Endothelial cell of umbilical vein (primary cell): Measurements from ENCODE around the gene BCAR1. TPM values are rescaled to one million over a fixed set of nuclear protein-coding genes. Genes with fewer than 3 reads are reported as not detected.

ENCODE experiments used
- BruUV-seq: library from RNA; stranded (reverse); fragments of 400-500 nt; replicated peaks from 2 replicates; lab custom pipeline; 2021; lab: Mats Ljungman, UMichigan
- CTCF ChIA-PET: fragments of 300-600, 350-600 bp; sonication (Branson Sonifier 250); formaldehyde crosslinking; loops from one replicate; lab custom pipeline; 2021; ENCODE audit warnings: antibody characterized with exemption, inconsistent platforms; lab: Charles Lee
- POLR2A ChIA-PET: fragments of 300-600, 350-600 bp; sonication (Branson Sonifier 250); formaldehyde crosslinking; loops from one replicate; lab custom pipeline; 2021; ENCODE audit warnings: antibody characterized with exemption, inconsistent platforms; lab: Charles Lee
- DNase-seq: peaks from one replicate; pipeline ENCODE4 v3.0.0-alpha.2; 2011; ENCODE audit warnings: low read depth, low spot score
- FAIRE-seq: peaks from 2 replicates; lab custom pipeline; 2011; peaks lifted over from hg19 to GRCh38; lab: Jason Lieb, UNC
- H2AFZ ChIP-seq: 2 replicates; pipeline ENCODE4 v1.6.0; 2012; ENCODE audit warnings: low read depth, low read length, control low read depth, inconsistent platforms
- H3K27ac ChIP-seq: 2 replicates; pipeline ENCODE4 v1.5.1; 2011; ENCODE audit warnings: low read depth, mild to moderate bottlenecking, control low read depth, low read length, moderate library complexity; ENCODE audit not compliant: insufficient read depth
- H3K27me3 ChIP-seq, 2 experiments: 2 replicates each; pipeline versions ENCODE4 v1.6.0 to v1.6.1; 2011; ENCODE audit warnings: low read length in 2 of 2, mixed read lengths in 1 of 2; ENCODE audit not compliant: control insufficient read depth in 2 of 2, insufficient read depth in 2 of 2
- H3K36me3 ChIP-seq, 2 experiments: 2 replicates in 1 of 2; 3 replicates in 1 of 2; pipeline ENCODE4 v1.5.1; 2011; ENCODE audit warnings: low read length in 2 of 2, mild to moderate bottlenecking in 1 of 2, moderate library complexity in 1 of 2; ENCODE audit not compliant: control insufficient read depth in 2 of 2, insufficient read depth in 2 of 2; ENCODE audit errors: extremely low read depth in 1 of 2
- H3K4me1 ChIP-seq: 3 replicates; pipeline ENCODE4 v1.5.1; 2011; ENCODE audit warnings: mild to moderate bottlenecking, low read length; ENCODE audit not compliant: control insufficient read depth, insufficient read depth; ENCODE audit errors: extremely low read depth
- H3K4me2 ChIP-seq: 2 replicates; pipeline ENCODE4 v1.6.1; 2011; ENCODE audit warnings: low read length, control low read depth, mixed read lengths; ENCODE audit not compliant: insufficient read depth
- H3K4me3 ChIP-seq, 3 experiments: fragments of 200-600 bp in 1 of 3; sonication (generic), shearing (Covaris generic) in 1 of 3; replicated peaks in 1 of 3; 2 replicates each; pipeline ENCODE4 v1.5.1; 2011 to 2016; ENCODE audit warnings: control low read depth in 3 of 3, low read length in 3 of 3, mild to moderate bottlenecking in 2 of 3, inconsistent platforms in 1 of 3, low read depth in 1 of 3, moderate library complexity in 1 of 3; ENCODE audit not compliant: insufficient read depth in 1 of 3
- H3K79me2 ChIP-seq: 2 replicates; pipeline ENCODE4 v1.6.0; 2012; ENCODE audit warnings: low read length, inconsistent platforms; ENCODE audit not compliant: control insufficient read depth, insufficient read depth
- H3K9ac ChIP-seq: replicated peaks from 2 replicates; pipeline ENCODE3; 2011; ENCODE audit warnings: low read length, control low read depth; ENCODE audit not compliant: insufficient read depth; ENCODE audit errors: extremely low read depth
- H3K9me1 ChIP-seq: replicated peaks from 3 replicates; pipeline ENCODE4 v1.6.0; 2011; ENCODE audit warnings: mild to moderate bottlenecking, low read length; ENCODE audit not compliant: control insufficient read depth, insufficient read depth; ENCODE audit errors: extremely low read depth
- H3K9me3 ChIP-seq: replicated peaks from 2 replicates; pipeline ENCODE4 v1.5.1; 2012; ENCODE audit warnings: low read length, inconsistent platforms; ENCODE audit not compliant: control insufficient read depth, insufficient read depth
- H4K20me1 ChIP-seq: replicated peaks from 2 replicates; pipeline ENCODE3; 2011; ENCODE audit warnings: mild to moderate bottlenecking, low read length; ENCODE audit not compliant: control insufficient read depth, insufficient read depth; ENCODE audit errors: extremely low read depth
- EZH2 ChIP-seq: IDR thresholded peaks from 2 replicates; pipeline ENCODE4 v1.6.1; 2012; ENCODE audit warnings: borderline replicate concordance, low read depth, mild to moderate bottlenecking, moderate library complexity, low read length, inconsistent platforms; ENCODE audit not compliant: severe bottlenecking
- FOS ChIP-seq: IDR thresholded peaks from 2 replicates; pipeline ENCODE4 v1.6.1; 2011; ENCODE audit warnings: mild to moderate bottlenecking, low read length, moderate library complexity, borderline replicate concordance; ENCODE audit not compliant: insufficient read depth
- MYC ChIP-seq: IDR thresholded peaks from one replicate; pipeline ENCODE4 v1.6.1; 2011; ENCODE audit warnings: mild to moderate bottlenecking, low read depth, low read length
- POLR2A ChIP-seq: IDR thresholded peaks from 2 replicates; pipeline ENCODE4 v1.6.1; 2012; ENCODE audit warnings: low read depth, mild to moderate bottlenecking, control low read depth, low read length
- POLR2AphosphoS5 ChIP-seq: IDR thresholded peaks from 2 replicates; pipeline ENCODE4 v1.6.1; 2012; ENCODE audit warnings: low read depth, mild to moderate bottlenecking, control low read depth, low read length, moderate library complexity; ENCODE audit not compliant: insufficient read depth
- dilution Hi-C: fragments of 300-500 bp; cut with MboI; formaldehyde crosslinking; loops from one replicate; pipeline ENCODE4 v1.15.0; 2019; ENCODE audit warnings: low sequenced_read_pairs; ENCODE audit not compliant: extremely low pct_ligation_motif_present
- intact Hi-C: fragments of 100-400 bp; cut with micrococcal nuclease; formaldehyde crosslinking; loops from one replicate; pipeline ENCODE4 v1.10.0; 2022
- polyA plus RNA-seq, 4 experiments: library from polyadenylated mRNA; depleted of rRNA in 3 of 4; stranded (reverse) in 3 of 4; unstranded in 1 of 4; fragments of >200 nt; gene quantifications; 2 replicates each; pipeline versions ENCODE4 v1.2.1 to v1.2.3, GENCODE V29; 2011 to 2012; ENCODE audit warnings: missing spikeins in 1 of 4
- total RNA-seq: library from RNA; stranded (reverse); gene quantifications from 2 replicates; pipeline ENCODE4 v1.2.3, GENCODE V29; 2021
- TF ChIP-seq, protein P1 (sequence below), 2 donors: IDR thresholded peaks; 1 replicate in 1 of 2; 2 replicates in 1 of 2; pipeline ENCODE4 v1.5.1; 2011; ENCODE audit warnings: low read length in 2 of 2, mild to moderate bottlenecking in 2 of 2, moderate library complexity in 2 of 2, control low read depth in 1 of 2, inconsistent platforms in 1 of 2, low read depth in 1 of 2; ENCODE audit not compliant: insufficient read depth in 1 of 2; ENCODE audit errors: extremely low read depth in 1 of 2

The BCAR1 gene
- total and polyA plus RNA-seq, 2 donors (not counting 3 experiments of a cell fraction or from before 2014, with no cell fraction given), result 171 to 267 TPM

DNA sequence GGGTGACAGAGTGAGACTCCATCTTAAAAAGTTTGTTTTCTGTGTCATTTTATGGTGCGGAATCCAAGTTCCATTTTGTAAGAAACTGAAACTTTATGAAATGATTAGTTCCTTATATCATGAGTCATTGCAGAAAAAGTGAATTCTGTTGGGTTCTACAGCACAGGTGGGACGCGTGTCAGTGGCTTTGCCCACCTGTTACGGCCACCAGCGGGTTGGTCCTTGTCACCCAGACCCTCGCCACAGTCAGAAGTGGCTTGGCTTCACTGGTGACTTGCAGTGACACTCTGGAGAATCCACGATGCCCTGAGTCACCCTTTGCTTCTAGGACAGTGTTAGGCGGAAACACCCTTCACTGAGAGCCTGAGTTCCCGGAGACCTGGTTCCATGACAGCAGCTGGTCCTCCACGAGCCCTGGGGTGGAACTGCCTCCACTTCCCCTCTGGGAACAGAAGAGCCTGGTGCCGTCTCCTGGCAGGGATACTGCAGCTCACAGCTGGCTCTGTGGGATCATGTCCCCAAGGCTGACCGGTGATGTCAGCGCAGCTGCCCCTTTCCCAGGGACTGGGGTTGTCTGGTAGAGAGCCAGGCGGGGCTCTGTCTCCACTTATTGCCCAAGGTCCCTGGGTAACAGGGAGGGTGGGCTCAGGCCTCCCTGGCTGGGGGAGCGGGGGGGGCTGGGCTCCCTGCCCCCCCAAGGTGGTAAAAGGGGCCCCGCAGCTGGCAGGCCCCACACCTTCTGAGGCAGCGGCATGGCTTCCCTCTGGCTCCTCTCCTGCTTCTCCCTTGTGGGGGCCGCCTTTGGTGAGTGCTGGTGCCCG, 33.0 kb downstream of the BCAR1 start, which contains the start of gene CTRB1:
Gene CTRB1, plus strand, starts transcription at position 733 of the 821 bp plus-strand sequence. Its CDS starts 20 bp downstream, at position 753.
- Histone ChIP-seq H3K9me3 (no peaks in the 10 kb centered on the region), H3K36me3 (no peaks in the 10 kb centered on the region), H3K4me1 (no peaks in the 10 kb centered on the region), H4K20me1 (no peaks in the 10 kb centered on the region), H3K27me3 (no peaks in the 10 kb centered on the region), H3K9ac (no peak within 1 kb of the TSS), H2AFZ (no peak within 1 kb of the TSS), H3K9me1 (no peaks in the 10 kb centered on the region), H3K27ac (no peak within 1 kb of the TSS), H3K79me2 (no peaks in the 10 kb centered on the region), H3K4me3 (no peak within 1 kb of the TSS), H3K4me2 (no peak within 1 kb of the TSS)
- TF ChIP-seq MYC, result no peak
- ChIA-PET CTCF (interaction anchor here (0.9 kb wide), 1 partner anchor 19 kb away, joined by 3 read pairs; no protein-coding TSS in a partner anchor), POLR2A (no interaction called here)
- no peak for DNase-seq
- no peak for FAIRE-seq
- no TSS peak for BruUV-seq
- intact Hi-C loops (no loop called here), dilution Hi-C loops (no loop called here)

DNA sequence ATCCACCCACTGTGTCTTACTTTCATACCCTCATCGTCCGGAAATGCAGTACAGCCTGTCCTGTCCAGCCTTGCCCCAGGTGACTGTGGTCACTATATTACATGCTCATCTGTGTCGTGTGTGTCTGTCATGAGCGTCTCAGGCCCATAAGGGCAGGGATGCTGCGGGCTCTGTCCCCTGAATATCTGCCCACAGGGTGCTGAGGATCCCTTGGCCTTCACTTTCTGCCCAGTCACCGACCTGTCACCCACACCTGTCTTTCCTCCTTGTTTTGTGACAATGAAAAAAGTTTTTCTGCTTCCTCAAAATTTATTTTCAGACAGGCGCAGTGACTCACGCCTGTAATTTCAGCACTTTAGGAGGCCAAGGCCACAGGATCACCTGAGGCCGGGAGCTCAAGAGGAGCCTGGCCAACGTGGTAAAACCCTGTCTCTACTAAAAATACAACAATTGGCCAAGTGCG, 34.0 kb downstream of the BCAR1 start:
- H3K9ac ChIP-seq, result no peak overlapping the region
- CTCF ChIA-PET, result interaction anchor here (1.2 to 1.3 kb wide), 2 partner anchors 18 to 181 kb away, joined by 3 to 4 read pairs; no protein-coding TSS in a partner anchor
- FAIRE-seq (no peak), DNase-seq (no peak)
- no peaks in the 10 kb centered on the region for H3K9me3 ChIP-seq
- no peaks in the 10 kb centered on the region for H3K4me1 ChIP-seq
- H3K4me2 ChIP-seq, result no peak overlapping the region
- H4K20me1 ChIP-seq, result no peaks in the 10 kb centered on the region
- H3K4me3 ChIP-seq, result no peak overlapping the region
- H3K36me3 ChIP-seq, result no peaks in the 10 kb centered on the region
- no peak overlapping the region for H2AFZ ChIP-seq
- no peaks in the 10 kb centered on the region for H3K27me3 ChIP-seq
- POLR2A ChIA-PET, result interaction anchor here (0.6 kb wide), 1 partner anchor 9 kb away, joined by 5 read pairs; no protein-coding TSS in a partner anchor
- intact Hi-C loops, result no loop called here
- no peaks in the 10 kb centered on the region for H3K9me1 ChIP-seq
- dilution Hi-C loops, result no loop called here
- H3K27ac ChIP-seq, result no peak overlapping the region
- no peak for TF ChIP-seq POLR2AphosphoS5
- TF ChIP-seq POLR2A, result no peak
- TF ChIP-seq, protein P1, sequence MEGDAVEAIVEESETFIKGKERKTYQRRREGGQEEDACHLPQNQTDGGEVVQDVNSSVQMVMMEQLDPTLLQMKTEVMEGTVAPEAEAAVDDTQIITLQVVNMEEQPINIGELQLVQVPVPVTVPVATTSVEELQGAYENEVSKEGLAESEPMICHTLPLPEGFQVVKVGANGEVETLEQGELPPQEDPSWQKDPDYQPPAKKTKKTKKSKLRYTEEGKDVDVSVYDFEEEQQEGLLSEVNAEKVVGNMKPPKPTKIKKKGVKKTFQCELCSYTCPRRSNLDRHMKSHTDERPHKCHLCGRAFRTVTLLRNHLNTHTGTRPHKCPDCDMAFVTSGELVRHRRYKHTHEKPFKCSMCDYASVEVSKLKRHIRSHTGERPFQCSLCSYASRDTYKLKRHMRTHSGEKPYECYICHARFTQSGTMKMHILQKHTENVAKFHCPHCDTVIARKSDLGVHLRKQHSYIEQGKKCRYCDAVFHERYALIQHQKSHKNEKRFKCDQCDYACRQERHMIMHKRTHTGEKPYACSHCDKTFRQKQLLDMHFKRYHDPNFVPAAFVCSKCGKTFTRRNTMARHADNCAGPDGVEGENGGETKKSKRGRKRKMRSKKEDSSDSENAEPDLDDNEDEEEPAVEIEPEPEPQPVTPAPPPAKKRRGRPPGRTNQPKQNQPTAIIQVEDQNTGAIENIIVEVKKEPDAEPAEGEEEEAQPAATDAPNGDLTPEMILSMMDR (IDR thresholded peaks at IDR 0.05; ENCODE audit: extremely low read depth in 1 of 2, insufficient read depth in 1 of 2, low read depth in 1 of 2, low read length in 2 of 2), result no peak
- TF ChIP-seq MYC, result no peak
- no peak for TF ChIP-seq FOS
- TF ChIP-seq EZH2, result no peak
- no peaks in the 10 kb centered on the region for H3K79me2 ChIP-seq
- BruUV-seq, result no TSS peak
